Measurements from ENCODE around the gene SDCBP2.

DNA sequence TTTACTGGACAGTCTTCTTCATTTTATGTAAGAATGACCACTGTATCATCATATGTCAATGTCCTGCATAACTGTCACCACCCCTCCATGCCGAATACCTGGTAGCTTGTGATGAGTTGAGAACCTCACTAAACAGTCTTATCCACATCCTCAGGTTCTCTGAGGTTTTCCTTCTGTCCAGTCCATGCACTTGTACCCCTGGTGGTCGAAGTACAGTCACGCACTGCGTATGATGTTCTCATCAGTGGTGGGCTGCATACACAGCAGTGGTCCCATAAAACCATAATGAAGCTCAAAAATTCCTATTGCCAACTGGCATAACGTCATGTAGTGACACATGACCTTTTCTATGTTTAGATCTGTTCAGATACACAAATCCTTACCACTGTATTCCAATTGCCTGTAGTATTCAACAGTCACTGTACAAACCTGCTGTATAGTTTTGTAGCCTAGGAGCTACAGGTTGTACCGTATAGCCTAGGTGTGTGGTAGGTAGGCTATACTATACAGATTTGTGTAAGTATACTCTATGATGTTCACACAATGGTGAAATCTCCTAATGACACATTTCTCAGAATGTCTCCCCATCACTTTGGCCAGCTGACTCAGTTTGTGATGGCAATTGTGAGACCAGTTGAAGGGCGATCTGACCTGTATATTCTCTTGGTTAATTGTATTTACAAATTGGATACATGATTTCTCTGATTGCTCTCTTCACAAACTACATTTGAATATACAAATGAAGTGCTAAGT lies 31.3 kb upstream of the SDCBP2 start:
- TF ChIP-seq POLR2A (IDR thresholded peaks at IDR 0.05) (no peak), CTCF (IDR thresholded peaks at IDR 0.05) (no peak)
